ENCODE results near the gene POU3F1.

POU3F1 gene

GRCh38 chr1:38082769-38083263 is 36.2 kb upstream of the POU3F1 start:
- DNase-seq (ENCODE audit: low read depth in 1 of 2, low spot score in 1 of 2): no peak
- TF ChIP-seq POLR2AphosphoS5 (IDR thresholded peaks at IDR 0.05; ENCODE audit: low read depth) (no peak), CTCF (IDR thresholded peaks at IDR 0.05; ENCODE audit: insufficient read depth, low read length) (no peak), REST (IDR thresholded peaks at IDR 0.05; ENCODE audit: insufficient replicate concordance, low read depth) (no peak), SPI1 (IDR thresholded peaks at IDR 0.05; ENCODE audit: borderline replicate concordance, low read depth) (no peak), GABPA (IDR thresholded peaks at IDR 0.05; ENCODE audit: low read depth) (no peak)
- Histone ChIP-seq H3K4me3 (replicated peaks; ENCODE audit: insufficient read depth, low read length) (no peak overlapping the region), H3K27ac (replicated peaks) (no peak overlapping the region), H3K27me3 (ENCODE audit: insufficient read depth, poor library complexity, severe bottlenecking) (no peaks in the 10 kb centered on the region)

- Histone ChIP-seq H3K27me3 (ENCODE audit: insufficient read depth, poor library complexity, severe bottlenecking) (peaks cover 3% of the 10 kb centered on the region), H3K4me3 (replicated peaks; ENCODE audit: insufficient read depth, low read length) (no peak overlapping the region), H3K27ac (replicated peaks) (no peak overlapping the region)
- TF ChIP-seq POLR2AphosphoS5 (IDR thresholded peaks at IDR 0.05; ENCODE audit: low read depth): no peak
- TF ChIP-seq GABPA (IDR thresholded peaks at IDR 0.05; ENCODE audit: low read depth): no peak
- no peak for TF ChIP-seq CTCF (IDR thresholded peaks at IDR 0.05; ENCODE audit: insufficient read depth, low read length)
- TF ChIP-seq REST (IDR thresholded peaks at IDR 0.05; ENCODE audit: insufficient replicate concordance, low read depth): no peak
- TF ChIP-seq SPI1 (IDR thresholded peaks at IDR 0.05; ENCODE audit: borderline replicate concordance, low read depth): no peak
- DNase-seq (ENCODE audit: low read depth in 1 of 2, low spot score in 1 of 2): no peak
Observed at GRCh38 chr1:38079019-38079418, 32.4 kb upstream of the POU3F1 start.

GRCh38 chr1:38077523-38078147 is 31.0 kb upstream of the POU3F1 start:
- no peak overlapping the region for H3K4me3 ChIP-seq (replicated peaks; ENCODE audit: insufficient read depth, low read length)
- H3K27ac ChIP-seq (replicated peaks): no peak overlapping the region
- TF ChIP-seq POLR2AphosphoS5 (IDR thresholded peaks at IDR 0.05; ENCODE audit: low read depth) (no peak), REST (IDR thresholded peaks at IDR 0.05; ENCODE audit: insufficient replicate concordance, low read depth) (no peak), SPI1 (IDR thresholded peaks at IDR 0.05; ENCODE audit: borderline replicate concordance, low read depth) (no peak), GABPA (IDR thresholded peaks at IDR 0.05; ENCODE audit: low read depth) (no peak), CTCF (IDR thresholded peaks at IDR 0.05; ENCODE audit: insufficient read depth, low read length) (no peak)
- no peak for DNase-seq (ENCODE audit: low read depth in 1 of 2, low spot score in 1 of 2)
- peaks cover 3% of the 10 kb centered on the region for H3K27me3 ChIP-seq (ENCODE audit: insufficient read depth, poor library complexity, severe bottlenecking)
